Activated naive CD4-positive, alpha-beta T cell treated with anti-CD3 and anti-CD28 coated beads, Interleukin-2, amount 50 U/mL, for 16 hours (primary cell): ENCODE results near the gene SPON2.

ENCODE experiments used
- DNase-seq: peaks from one replicate; pipeline ENCODE4 v3.0.0-alpha.2; 2020

SPON2 gene

DNA sequence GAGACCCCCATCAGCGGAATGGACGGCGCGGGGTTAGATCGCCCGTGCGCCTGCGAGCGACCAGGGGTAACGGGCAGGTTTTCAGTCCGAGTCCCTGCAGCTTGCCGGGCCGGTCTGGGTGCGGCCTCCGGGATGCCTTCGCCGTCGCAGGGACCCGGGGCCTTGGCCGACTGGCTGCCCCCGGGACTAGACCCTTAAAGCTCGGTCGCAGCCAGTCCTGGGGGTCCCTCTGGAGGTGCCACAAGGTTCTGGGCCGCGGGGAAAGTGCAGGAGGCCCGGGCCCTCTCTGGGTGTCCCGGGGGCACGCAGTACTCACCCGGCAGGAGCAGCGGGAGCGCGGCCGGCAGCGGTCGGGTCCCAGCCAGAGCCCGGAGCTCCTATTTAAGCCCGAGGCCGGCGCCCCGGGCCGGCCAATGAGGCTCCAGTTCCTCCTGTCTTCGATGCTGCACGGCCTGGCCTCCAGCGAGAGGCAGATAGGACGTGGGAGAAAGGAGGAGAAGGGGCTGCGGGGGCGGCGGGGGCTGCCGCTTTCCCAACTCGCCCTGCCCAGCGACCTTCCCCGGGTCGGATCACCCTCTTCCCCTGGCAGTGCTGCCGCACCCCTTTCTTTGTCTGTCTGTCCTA is at the start of gene SPON2:
Gene SPON2, minus strand, starts transcription at position 356 of the 624 bp plus-strand sequence.
- no peak for DNase-seq

- DNase-seq: no peak
These were observed 48.9 kb upstream of the SPON2 start for GRCh38 chr4:1221155-1221870.

DNA sequence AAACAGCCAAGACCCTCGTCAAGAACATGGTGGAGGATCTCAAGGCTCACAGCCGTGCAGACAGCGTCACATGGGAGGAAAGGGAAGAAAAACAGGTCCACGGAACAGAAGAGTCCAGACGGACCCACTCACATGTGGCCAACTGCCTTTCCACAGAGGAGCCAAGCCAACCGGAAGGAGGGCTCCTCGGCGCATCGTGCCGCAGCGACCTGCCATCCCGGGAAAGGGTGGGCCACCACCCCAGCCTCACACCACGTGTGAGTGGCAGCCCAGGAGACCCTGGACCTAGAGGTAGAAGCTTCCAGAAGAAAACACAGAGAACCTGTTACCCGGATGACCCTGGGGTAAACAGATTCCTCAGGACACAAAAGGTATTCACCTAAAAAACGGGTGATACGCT is 48.2 kb upstream of the SPON2 start:
- DNase-seq: no peak

GRCh38 chr4:1219566-1219950 is 47.2 kb upstream of the SPON2 start:
- DNase-seq: no peak

DNA sequence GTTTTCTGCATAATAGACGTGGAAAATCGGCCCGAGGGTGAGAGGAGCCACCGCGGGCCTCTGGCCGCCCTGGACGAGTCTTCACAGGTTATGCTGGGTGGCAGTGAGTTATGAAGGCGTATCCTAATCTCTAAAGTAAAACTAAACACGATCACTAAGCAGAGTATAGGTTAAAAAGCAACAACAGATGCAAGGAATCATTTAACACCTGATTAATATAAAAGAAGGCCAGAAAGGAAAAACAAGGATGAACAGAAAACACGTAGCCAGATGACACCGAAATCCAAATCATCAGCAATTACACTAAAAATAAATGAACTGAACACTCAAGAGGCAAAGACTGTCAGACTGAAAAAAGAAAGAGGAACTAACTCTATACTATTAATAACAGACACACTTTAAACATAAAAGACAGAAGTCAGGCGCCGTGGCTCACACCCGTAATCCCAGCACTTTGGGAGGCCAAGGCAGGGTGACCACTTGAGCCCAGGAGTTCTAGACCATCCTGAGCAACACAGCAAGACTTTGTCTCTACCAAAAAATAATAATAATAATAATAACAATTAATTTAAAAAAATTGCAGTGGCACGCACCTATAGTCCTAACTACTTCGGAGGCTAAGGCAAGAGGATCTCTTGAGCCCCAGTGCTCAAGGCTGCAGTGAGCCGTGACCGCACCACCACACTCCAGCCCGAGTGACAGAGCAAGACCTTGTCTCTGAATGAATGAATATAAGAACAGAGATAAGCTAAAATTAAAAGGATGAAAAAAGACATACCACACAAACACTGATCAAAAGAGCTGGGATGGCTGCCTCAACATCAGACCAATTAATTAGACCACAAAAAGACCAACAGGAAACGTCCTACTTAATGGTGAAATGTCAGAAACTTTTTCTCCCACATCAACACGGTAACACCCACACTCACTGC is 46.5 kb upstream of the SPON2 start:
- no peak for DNase-seq

GRCh38 chr4:1217366-1217765 is 45.0 kb upstream of the SPON2 start:
- DNase-seq: no peak

GRCh38 chr4:1216869-1217294 is 44.5 kb upstream of the SPON2 start:
- DNase-seq: peak; percentile 57

GRCh38 chr4:1216076-1216614 is 43.8 kb upstream of the SPON2 start:
- no peak for DNase-seq

GRCh38 chr4:1215141-1216075 is 43.0 kb upstream of the SPON2 start:
- no peak for DNase-seq

- no peak for DNase-seq
These were observed 42.0 kb upstream of the SPON2 start for GRCh38 chr4:1214101-1215095.

DNA sequence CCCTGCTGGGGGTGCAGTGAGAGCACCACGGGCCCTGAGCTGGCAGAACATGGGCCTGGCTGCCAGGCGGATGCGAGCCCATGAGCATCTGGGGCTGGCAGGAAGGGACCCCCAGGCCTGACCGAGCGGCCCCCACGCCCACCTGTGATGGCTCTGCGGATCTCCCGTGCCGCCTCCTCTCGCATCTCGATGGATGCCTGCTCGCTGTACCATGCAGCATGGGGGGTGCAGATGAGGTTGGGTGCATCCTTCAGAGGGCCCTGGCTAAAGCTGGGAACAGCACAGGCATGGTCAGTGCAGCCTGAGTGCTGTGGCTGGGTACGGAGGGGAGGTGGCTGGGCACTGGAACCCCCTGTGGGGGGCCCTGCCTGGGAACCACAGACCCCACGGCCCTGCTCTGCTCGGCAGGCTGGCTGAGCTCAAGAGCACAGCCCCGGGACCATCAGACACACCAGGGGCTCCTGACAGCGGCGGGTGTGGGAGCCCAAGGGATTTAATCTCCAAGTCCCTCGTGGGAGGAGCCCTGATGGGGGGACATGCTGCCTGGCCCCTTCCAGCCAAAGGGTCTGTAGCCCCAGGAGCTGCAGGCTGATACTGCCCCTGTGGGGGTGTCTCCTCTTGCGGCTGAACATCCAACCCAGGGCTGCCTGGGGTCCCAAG is 41.1 kb upstream of the SPON2 start:
- no peak for DNase-seq

DNA sequence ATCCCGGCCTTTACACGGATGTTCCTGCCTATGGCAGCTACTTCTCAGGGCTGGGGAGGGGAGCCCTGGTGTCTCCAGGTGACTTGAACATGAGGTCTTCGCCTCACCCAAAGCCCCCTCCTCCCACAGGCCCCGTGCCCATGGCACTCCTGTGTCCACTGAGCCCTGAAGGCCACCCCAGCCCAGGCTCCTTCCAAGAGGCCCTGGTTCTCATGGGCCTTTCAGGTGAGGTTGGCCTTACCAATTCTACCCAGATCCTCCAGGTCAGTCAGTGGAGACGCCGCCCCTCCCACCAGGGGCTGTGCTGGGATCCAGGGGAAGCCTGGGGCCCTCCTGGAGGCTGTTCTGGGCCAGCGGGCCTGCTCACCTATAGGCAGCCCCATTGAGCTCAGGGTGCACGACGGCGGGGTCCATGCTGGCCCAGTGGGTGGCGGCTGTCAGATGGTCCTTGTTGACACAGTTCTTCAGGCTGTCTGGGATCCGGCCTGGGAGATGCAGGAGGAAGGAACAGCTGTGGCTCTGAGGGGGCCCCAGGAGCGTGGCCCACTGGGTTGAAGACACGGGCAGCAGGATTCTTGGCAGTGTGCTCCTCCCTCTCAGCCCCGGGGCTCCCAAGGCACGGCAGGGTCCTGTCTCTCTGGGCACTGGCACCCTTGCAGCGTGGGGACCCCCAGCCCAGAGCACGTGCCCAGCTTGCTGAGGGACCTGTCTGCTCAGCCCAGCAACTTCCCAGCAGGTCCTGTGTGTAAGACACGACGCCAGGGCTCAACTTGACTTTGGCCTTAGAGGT is 40.4 kb upstream of the SPON2 start:
- no peak for DNase-seq

DNA sequence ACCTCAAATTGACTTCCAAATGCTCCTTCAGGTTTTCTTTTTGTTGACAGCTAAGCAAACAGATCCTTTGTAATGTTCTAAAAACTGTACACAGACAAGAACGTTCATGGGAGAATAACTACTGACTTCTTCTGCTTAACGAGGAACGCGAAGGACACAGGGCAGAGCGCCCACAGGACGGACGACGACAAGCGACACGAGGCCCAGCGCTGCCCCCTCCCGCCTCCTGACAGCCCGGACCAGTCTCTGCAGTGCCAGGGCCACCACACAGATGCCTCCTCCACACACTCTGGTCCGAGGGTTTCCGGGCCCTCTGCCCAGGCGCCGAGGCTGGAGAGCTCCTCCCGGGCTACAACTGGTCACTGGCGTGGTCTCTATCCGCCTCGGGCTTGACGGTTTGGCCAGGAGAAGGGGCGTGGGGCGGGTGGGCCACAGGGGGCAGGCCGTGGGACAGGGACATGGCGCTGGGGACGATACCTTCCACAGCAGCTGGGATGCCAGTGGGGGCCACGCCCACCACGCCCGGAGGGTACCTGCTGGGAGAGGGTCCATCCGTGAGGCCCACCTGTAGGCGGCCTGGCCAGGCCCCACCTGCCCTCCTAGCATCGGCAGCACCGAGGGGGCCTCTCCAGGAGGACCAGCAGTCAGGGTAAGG is 39.6 kb upstream of the SPON2 start:
- DNase-seq: no peak

DNA sequence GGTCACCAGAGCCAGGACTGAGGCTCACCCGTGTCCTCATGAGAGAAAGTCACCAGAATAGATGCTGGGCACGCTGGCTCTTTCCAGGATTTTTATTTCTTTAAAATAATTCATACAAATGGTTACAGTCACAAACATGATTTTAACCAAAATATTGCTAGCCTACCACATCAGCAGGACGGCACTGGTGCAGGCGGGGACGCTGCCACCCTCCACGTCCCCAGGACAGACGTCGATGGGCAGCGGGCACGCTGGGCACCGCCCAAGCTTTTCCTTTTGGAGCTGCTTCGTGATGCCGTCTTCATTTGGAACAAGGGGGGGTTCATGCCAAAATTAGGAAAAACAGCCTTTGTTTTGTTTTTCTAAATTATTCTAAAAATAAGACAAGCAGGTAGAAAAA is 39.0 kb upstream of the SPON2 start:
- peak; percentile 5 for DNase-seq

DNA sequence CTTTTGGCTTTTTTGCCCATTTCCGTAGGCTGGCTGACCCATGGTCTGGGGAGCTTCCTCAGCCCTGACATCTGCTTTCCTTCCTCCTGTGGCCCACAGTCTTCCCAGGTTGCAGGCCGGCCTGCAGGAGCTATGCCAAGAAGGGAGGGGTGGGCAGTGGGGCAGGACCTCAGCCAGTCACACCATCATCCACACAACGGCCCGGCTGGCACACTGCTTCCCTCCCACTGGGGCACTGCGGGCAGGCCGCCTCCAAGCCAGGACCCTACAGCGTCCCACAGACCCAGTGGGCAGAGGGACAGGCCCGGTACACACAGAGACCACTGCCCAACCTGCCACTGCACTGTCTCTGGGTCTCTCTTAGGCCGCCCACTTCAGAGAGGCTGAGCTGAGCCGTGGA is 38.6 kb upstream of the SPON2 start:
- DNase-seq: peak; percentile 7

DNA sequence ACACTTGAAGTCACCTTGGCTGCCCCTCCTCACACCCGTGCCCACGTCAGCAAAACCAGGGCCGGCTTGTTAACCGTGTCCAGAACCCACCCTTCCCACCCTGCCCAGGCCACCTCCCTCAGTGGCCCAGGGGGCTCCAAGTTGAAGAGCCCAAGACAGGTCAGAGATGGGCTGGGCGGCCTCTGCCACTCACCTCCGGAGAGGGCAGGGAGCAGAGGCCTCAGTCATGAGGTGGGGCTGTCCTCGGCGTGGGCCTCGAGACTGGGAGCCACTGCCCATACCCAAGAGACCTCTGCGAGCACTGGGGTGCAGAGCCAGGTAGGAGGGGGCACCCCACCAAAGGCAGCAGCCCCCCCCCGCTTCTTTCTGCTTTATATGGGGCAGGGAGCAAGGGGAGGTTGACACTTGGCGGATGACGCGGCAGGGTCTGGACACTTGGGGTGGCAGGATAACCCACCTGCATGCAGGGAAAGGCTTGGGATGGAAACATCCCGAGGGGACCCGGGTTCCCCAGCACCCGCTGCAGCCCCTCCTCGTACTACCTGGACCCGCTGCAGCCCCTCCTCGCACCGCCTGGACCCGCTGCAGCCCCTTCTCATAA is 38.0 kb upstream of the SPON2 start:
- DNase-seq: peak; percentile 6

GRCh38 chr4:1209821-1210220 is 37.4 kb upstream of the SPON2 start:
- peak; percentile 3 for DNase-seq

DNA sequence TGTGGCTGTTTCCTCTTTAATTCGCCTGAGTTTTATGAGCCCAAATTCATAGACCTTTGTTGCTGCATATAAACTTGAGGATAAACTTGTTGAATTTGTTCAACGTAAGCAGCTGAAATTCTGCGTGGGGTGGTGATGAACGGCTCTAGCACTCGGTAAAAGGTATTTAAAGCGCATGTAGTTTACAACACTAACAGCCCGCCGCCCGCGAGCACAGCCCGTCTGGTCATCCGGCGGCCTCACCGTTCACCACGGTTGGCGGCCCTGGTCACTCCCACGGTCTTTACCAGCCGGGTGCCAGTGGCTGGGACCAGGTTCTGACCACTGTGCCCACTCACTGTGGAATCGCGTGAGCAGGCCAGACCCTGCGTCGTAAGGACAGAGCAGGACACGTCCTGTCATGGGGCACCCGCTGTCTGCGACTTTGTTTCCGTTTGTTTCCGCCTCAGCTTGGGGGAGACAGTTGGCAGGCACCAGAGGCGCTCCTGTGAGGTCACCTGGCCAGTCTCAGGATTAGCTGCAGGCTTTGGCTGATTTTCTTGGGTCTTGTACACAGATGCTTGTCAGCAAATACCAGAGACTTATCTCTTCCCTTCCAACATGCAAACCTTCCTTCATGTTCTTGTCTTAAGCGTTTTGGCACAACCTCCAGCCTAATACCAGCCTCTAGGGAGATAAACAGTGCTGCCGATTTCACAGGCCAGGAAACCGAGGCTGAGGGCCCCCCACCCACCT is 36.8 kb upstream of the SPON2 start:
- DNase-seq: no peak
